Activated naive CD8-positive, alpha-beta T cell treated with anti-CD3 and anti-CD28 coated beads, Interleukin-2, amount 10 ng/mL, durations not matched to agents 7 days and 5 days (primary cell): Measurements from ENCODE around the gene COPS6. TPM values are rescaled to one million over a fixed set of nuclear protein-coding genes. Genes with fewer than 3 reads are reported as not detected.

Source experiments
- ATAC-seq: fragments of 150-1000 bp; cut with Tn5 transposase; one replicate; pipeline ENCODE4 v1.10.0; 2021; ENCODE audit warnings: low read depth, moderate library complexity
- POLR2A ChIA-PET: fragments of 350-600 bp; sonication (Branson Sonifier 250); formaldehyde crosslinking; loops from one replicate; lab custom pipeline; 2021; ENCODE audit warnings: antibody characterized with exemption; lab: Charles Lee
- DNase-seq: peaks from one replicate; pipeline ENCODE4 v3.0.0; 2021
- H3K27ac Mint-ChIP-seq: one replicate; pipeline ENCODE4 v1.8.0; 2022; ENCODE audit warnings: mild to moderate bottlenecking, mixed read lengths
- H3K27me3 Mint-ChIP-seq: one replicate; pipeline ENCODE4 v1.8.0; 2022; ENCODE audit warnings: mild to moderate bottlenecking, moderate library complexity, mixed read lengths
- H3K36me3 Mint-ChIP-seq: one replicate; pipeline ENCODE4 v1.8.0; 2021; ENCODE audit warnings: mild to moderate bottlenecking, mixed read lengths
- H3K4me1 Mint-ChIP-seq: one replicate; pipeline ENCODE4 v1.8.0; 2021; ENCODE audit warnings: mixed read lengths
- H3K4me3 Mint-ChIP-seq: one replicate; pipeline ENCODE4 v1.8.0; 2022; ENCODE audit warnings: mild to moderate bottlenecking, moderate library complexity, mixed read lengths
- H3K9me3 Mint-ChIP-seq: one replicate; pipeline ENCODE4 v1.8.0; 2021; ENCODE audit warnings: mixed read lengths
- total RNA-seq, 2 experiments: library from RNA; stranded (reverse); gene quantifications; one replicate each; pipeline ENCODE4 v1.2.3, GENCODE V29; 2021

COPS6 gene
- total RNA-seq, 2 experiments from 2014 or later: 72.4 to 76.7 TPM

- Mint-ChIP-seq H3K9me3 (peaks cover 5% of the 10 kb centered on the region), H3K36me3 (peaks cover 31% of the 10 kb centered on the region)
Observed at GRCh38 chr7:100065452-100066186, 23.1 kb upstream of the COPS6 start.

GRCh38 chr7:100066953-100067352, 21.8 kb upstream of the COPS6 start:
- POLR2A ChIA-PET: interaction anchor here (0.6 kb wide), 1 partner anchor 57 kb away, joined by 3 read pairs; no protein-coding TSS in a partner anchor
- H3K4me3 Mint-ChIP-seq: no peak overlapping the region
- DNase-seq (no peak), ATAC-seq (no peak)
- H3K27me3 Mint-ChIP-seq: no peaks in the 10 kb centered on the region
- H3K4me1 Mint-ChIP-seq: peaks cover 2% of the 10 kb centered on the region
- H3K9me3 Mint-ChIP-seq: peaks cover 17% of the 10 kb centered on the region
- no peak overlapping the region for H3K27ac Mint-ChIP-seq
- H3K36me3 Mint-ChIP-seq: peaks cover 41% of the 10 kb centered on the region

More at GRCh38 chr7:100065452-100066186, 23.1 kb upstream of the COPS6 start:
- Mint-ChIP-seq H3K4me1 (peaks cover 2% of the 10 kb centered on the region), H3K27ac (no peak overlapping the region), H3K4me3 (no peak overlapping the region), H3K27me3 (no peaks in the 10 kb centered on the region)
- DNase-seq: no peak
- POLR2A ChIA-PET: no interaction called here
- ATAC-seq: no peak

DNA sequence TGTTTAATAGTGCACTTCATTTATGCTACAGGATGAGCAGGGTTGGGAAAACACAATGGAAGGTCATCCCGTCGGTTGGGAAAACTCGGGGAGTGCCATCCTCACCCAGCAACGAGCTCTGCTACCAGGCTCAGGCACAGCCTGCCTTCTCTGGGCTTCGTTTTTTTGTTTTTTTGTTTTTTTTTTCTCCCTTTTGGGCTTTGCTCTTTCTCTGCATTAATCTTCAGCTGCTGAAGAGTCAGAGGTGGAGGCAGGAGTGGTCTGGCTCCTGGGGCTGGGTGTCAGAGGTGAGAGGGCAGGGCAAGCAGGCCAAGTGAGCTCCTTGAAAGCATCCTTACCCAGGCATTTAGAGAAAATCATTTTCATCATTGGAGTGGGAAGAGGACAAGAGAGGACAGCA, 18.8 kb upstream of the COPS6 start:
- no peaks in the 10 kb centered on the region for H3K27me3 Mint-ChIP-seq
- POLR2A ChIA-PET: no interaction called here
- no peak for ATAC-seq
- peaks cover 66% of the 10 kb centered on the region for H3K36me3 Mint-ChIP-seq
- H3K9me3 Mint-ChIP-seq: peaks cover 25% of the 10 kb centered on the region
- no peak for DNase-seq
- no peak overlapping the region for H3K27ac Mint-ChIP-seq
- no peaks in the 10 kb centered on the region for H3K4me1 Mint-ChIP-seq
- H3K4me3 Mint-ChIP-seq: no peak overlapping the region

- H3K9me3 Mint-ChIP-seq: peaks cover 25% of the 10 kb centered on the region
- ATAC-seq: no peak
- H3K27ac Mint-ChIP-seq: no peak overlapping the region
- POLR2A ChIA-PET: interaction anchor here (1.2 kb wide), 1 partner anchor 9 kb away, joined by 5 read pairs; no protein-coding TSS in a partner anchor
- H3K27me3 Mint-ChIP-seq: no peaks in the 10 kb centered on the region
- H3K4me1 Mint-ChIP-seq: no peaks in the 10 kb centered on the region
- peaks cover 77% of the 10 kb centered on the region for H3K36me3 Mint-ChIP-seq
- DNase-seq: no peak
- no peak overlapping the region for H3K4me3 Mint-ChIP-seq
Observed at GRCh38 chr7:100071018-100071723, 17.6 kb upstream of the COPS6 start.

- no peak for DNase-seq
- Mint-ChIP-seq H3K4me3 (no peak overlapping the region), H3K9me3 (peaks cover 25% of the 10 kb centered on the region), H3K27ac (no peak overlapping the region), H3K36me3 (peaks cover 80% of the 10 kb centered on the region), H3K27me3 (no peaks in the 10 kb centered on the region), H3K4me1 (no peaks in the 10 kb centered on the region)
- ATAC-seq: no peak
- POLR2A ChIA-PET: interaction anchor here (0.8 kb wide), 1 partner anchor 8 kb away, joined by 3 read pairs; no protein-coding TSS in a partner anchor
Observed at GRCh38 chr7:100072462-100072861, 16.3 kb upstream of the COPS6 start.

DNA sequence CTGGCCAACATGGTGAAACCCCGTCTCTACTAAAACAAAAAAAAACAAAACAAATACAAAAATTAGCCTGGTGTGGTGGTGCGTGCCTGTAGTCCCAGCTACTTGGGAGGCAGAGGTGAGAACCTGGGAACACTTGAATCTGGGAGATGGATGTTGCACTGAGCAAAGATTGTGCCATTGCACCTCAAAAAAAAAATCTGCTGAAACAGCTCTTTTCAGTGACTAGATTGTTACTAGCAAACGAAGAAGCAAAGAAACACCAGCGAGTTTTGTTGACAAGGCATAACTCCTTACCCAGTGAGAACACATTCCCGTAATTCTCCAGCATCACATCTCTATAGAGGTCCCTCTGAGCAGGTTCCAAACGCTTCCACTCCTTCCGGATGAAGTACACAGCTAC, 13.9 kb upstream of the COPS6 start:
- H3K36me3 Mint-ChIP-seq: peaks cover 73% of the 10 kb centered on the region
- DNase-seq (no peak), ATAC-seq (no peak)
- peaks cover 25% of the 10 kb centered on the region for H3K9me3 Mint-ChIP-seq
- H3K27me3 Mint-ChIP-seq: no peaks in the 10 kb centered on the region
- H3K27ac Mint-ChIP-seq: no peak overlapping the region
- POLR2A ChIA-PET: interaction anchor here (1.2 kb wide), 1 partner anchor 12 kb away, joined by 3 read pairs; no protein-coding TSS in a partner anchor
- H3K4me1 Mint-ChIP-seq: peaks cover 5% of the 10 kb centered on the region
- no peak overlapping the region for H3K4me3 Mint-ChIP-seq

- Mint-ChIP-seq H3K4me3 (no peak overlapping the region), H3K27ac (no peak overlapping the region), H3K4me1 (peaks cover 10% of the 10 kb centered on the region), H3K9me3 (peaks cover 22% of the 10 kb centered on the region), H3K27me3 (no peaks in the 10 kb centered on the region), H3K36me3 (peaks cover 72% of the 10 kb centered on the region)
- no peak for DNase-seq
- POLR2A ChIA-PET: interaction anchor here (1.2 kb wide), 1 partner anchor 12 kb away, joined by 3 read pairs; no protein-coding TSS in a partner anchor
- no peak for ATAC-seq
Observed at GRCh38 chr7:100075418-100075817, 13.4 kb upstream of the COPS6 start.

DNA sequence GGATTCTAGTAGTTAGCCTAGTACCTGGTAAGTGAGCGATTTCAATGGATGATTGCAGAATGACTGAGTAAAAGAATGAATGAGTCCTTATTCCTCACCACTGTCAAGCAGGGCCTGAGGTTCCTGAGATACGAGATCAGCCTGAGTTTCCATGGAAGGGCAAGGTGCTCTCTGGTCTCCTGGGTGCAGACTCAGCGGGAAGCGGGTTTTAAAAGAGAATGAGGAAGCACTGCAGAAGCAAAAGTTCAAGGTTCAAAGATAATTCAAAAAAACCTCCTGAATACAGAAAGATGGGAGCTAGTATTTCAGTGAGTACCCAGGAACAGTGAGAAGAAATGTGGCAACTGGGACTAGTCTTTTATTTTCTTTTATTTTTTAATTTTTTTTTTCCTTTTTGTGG, 11.6 kb upstream of the COPS6 start:
- DNase-seq (no peak), ATAC-seq (no peak)
- no peak overlapping the region for H3K4me3 Mint-ChIP-seq
- peaks cover 18% of the 10 kb centered on the region for H3K4me1 Mint-ChIP-seq
- H3K36me3 Mint-ChIP-seq: peaks cover 59% of the 10 kb centered on the region
- POLR2A ChIA-PET: no interaction called here
- H3K27ac Mint-ChIP-seq: no peak overlapping the region
- peaks cover 5% of the 10 kb centered on the region for H3K9me3 Mint-ChIP-seq
- no peaks in the 10 kb centered on the region for H3K27me3 Mint-ChIP-seq

DNA sequence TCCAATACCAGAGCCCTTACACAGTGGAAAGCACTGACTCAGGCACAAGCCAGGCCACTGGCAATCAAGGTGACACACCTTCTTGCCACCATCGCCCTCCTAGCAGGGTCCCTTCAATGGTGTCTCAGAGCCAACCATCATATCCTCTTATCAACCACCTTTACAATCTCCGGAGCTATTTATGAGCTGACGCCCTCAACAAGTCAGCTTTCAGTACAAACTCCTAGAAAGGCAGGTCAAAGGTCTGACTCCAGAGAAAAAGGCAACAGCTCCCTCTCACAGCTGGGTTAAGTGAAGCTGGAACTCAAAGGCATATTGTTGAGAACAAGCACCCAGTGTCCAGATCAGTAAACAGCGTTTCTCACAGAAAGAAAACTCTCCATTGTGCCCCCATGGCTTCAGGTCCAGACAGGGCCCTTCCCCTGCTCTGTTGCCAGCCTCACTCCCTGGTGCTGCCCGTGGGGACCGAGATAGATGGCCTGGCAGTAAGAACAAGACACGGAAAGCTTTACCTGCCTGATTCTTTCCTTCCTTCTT, 9.7 kb upstream of the COPS6 start:
- Mint-ChIP-seq H3K27me3 (peaks cover 8% of the 10 kb centered on the region), H3K4me1 (peaks cover 25% of the 10 kb centered on the region), H3K4me3 (no peak overlapping the region), H3K9me3 (no peaks in the 10 kb centered on the region), H3K36me3 (peaks cover 41% of the 10 kb centered on the region), H3K27ac (no peak overlapping the region)
- DNase-seq: no peak
- POLR2A ChIA-PET: no interaction called here
- ATAC-seq: no peak

GRCh38 chr7:100080907-100081534, 7.7 kb upstream of the COPS6 start:
- Mint-ChIP-seq H3K9me3 (no peaks in the 10 kb centered on the region), H3K4me1 (peaks cover 25% of the 10 kb centered on the region), H3K27ac (peak overlapping the region; percentile 69), H3K4me3 (peak overlapping the region; percentile 86), H3K36me3 (peaks cover 22% of the 10 kb centered on the region), H3K27me3 (peaks cover 10% of the 10 kb centered on the region)
- ATAC-seq (no peak), DNase-seq (no peak)
- POLR2A ChIA-PET: interaction anchor here (0.6 to 2.4 kb wide), 6 partner anchors 8 to 87 kb away, joined by 3 to 22 read pairs (median 4); partner anchors contain the start of genes AP4M1, MCM7 and ZKSCAN1

- Mint-ChIP-seq H3K4me1 (peaks cover 25% of the 10 kb centered on the region), H3K36me3 (peaks cover 16% of the 10 kb centered on the region), H3K4me3 (peak within 1 kb of the TSS; percentile 86), H3K9me3 (no peaks in the 10 kb centered on the region), H3K27ac (peak within 1 kb of the TSS; percentile 86), H3K27me3 (peaks cover 10% of the 10 kb centered on the region)
- POLR2A ChIA-PET: interaction anchor here (0.7 to 2.4 kb wide), 13 partner anchors 10 to 1136 kb away, joined by 3 to 22 read pairs (median 4); partner anchors contain the start of genes AP4M1, MCM7, ZKSCAN1 and ZNHIT1
- peak; percentile 96 for DNase-seq
- ATAC-seq: peak; percentile 90
Observed at GRCh38 chr7:100081535-100082102, 7.2 kb upstream of the COPS6 start, which contains the start of gene ZNF3. Gene ZNF3 (minus strand): TSS chr7:100081723. CDS start chr7:100077357, 4,366 bp downstream.

GRCh38 chr7:100082978-100083377, 5.8 kb upstream of the COPS6 start:
- peak overlapping the region; percentile 86 for H3K27ac Mint-ChIP-seq
- H3K27me3 Mint-ChIP-seq: peaks cover 10% of the 10 kb centered on the region
- no peaks in the 10 kb centered on the region for H3K9me3 Mint-ChIP-seq
- ATAC-seq (no peak), DNase-seq (no peak)
- POLR2A ChIA-PET: interaction anchor here (0.7 to 2.4 kb wide), 12 partner anchors 18 to 1135 kb away, joined by 3 to 22 read pairs (median 5); partner anchors contain the start of genes AP4M1, MBLAC1, MCM7 and TRIM4
- peaks cover 11% of the 10 kb centered on the region for H3K36me3 Mint-ChIP-seq
- H3K4me1 Mint-ChIP-seq: peaks cover 25% of the 10 kb centered on the region
- peak overlapping the region; percentile 86 for H3K4me3 Mint-ChIP-seq
